Smooth muscle cell (in vitro differentiated cells): Measurements from ENCODE around the gene CADM1. TPM values are rescaled to one million over a fixed set of nuclear protein-coding genes. Genes with fewer than 3 reads are reported as not detected.

Experiments
- DNase-seq: peaks from one replicate; lab custom pipeline; 2025; ENCODE audit not compliant: unreplicated experiment; lab: John Stamatoyannopoulos, UW
- H2AFZ ChIP-seq: fragments of 200-600 bp; sonication (generic); 2 replicates; pipeline ENCODE4 v1.6.0; 2016; ENCODE audit warnings: antibody characterized with exemption, low read depth, mild to moderate bottlenecking
- H3F3A ChIP-seq: fragments of 200-600 bp; sonication (generic); 2 replicates; pipeline ENCODE4 v1.6.0; 2017; ENCODE audit warnings: antibody characterized with exemption, low read depth
- H3K27ac ChIP-seq: fragments of 200-600 bp; sonication (generic); 2 replicates; pipeline ENCODE4 v1.5.1; 2016; ENCODE audit warnings: low read depth, mild to moderate bottlenecking
- H3K27me3 ChIP-seq: fragments of 200-600 bp; sonication (generic); 2 replicates; pipeline ENCODE4 v1.6.1; 2016; ENCODE audit warnings: low read depth, mild to moderate bottlenecking
- H3K36me3 ChIP-seq: fragments of 200-600 bp; sonication (generic); 2 replicates; pipeline ENCODE4 v1.5.1; 2016; ENCODE audit warnings: low read depth
- H3K4me1 ChIP-seq: fragments of 200-600 bp; sonication (generic); 2 replicates; pipeline ENCODE4 v1.5.1; 2016; ENCODE audit warnings: low read depth
- H3K4me2 ChIP-seq: fragments of 200-600 bp; sonication (generic); 2 replicates; pipeline ENCODE4 v1.6.0; 2016; ENCODE audit warnings: mild to moderate bottlenecking
- H3K4me3 ChIP-seq: fragments of 200-600 bp; sonication (generic); 2 replicates; pipeline ENCODE4 v1.5.1; 2016; ENCODE audit warnings: mild to moderate bottlenecking
- H3K79me2 ChIP-seq: fragments of 200-600 bp; sonication (generic); 2 replicates; pipeline ENCODE4 v1.6.0; 2016; ENCODE audit warnings: low read depth, mild to moderate bottlenecking
- H3K9ac ChIP-seq: fragments of 200-600 bp; sonication (generic); 2 replicates; pipeline ENCODE4 v1.6.0; 2016; ENCODE audit warnings: low read depth
- H3K9me3 ChIP-seq: fragments of 200-600 bp; sonication (generic); replicated peaks from 2 replicates; pipeline ENCODE4 v1.5.1; 2016; ENCODE audit warnings: low read depth
- H4K20me1 ChIP-seq: fragments of 200-600 bp; sonication (generic); 2 replicates; pipeline ENCODE4 v1.6.0; 2016; ENCODE audit warnings: low read depth
- WGBS: methylation state at CpG from one replicate; pipeline ENCODE4 v1.1.7; 2016; ENCODE audit warnings: low lambda C conversion rate; 5-methylcytosine and 5-hydroxymethylcytosine counted together
- polyA plus RNA-seq: library from polyadenylated mRNA; unstranded; fragments of >200 nt; fragmentation: Nextera tagmentation; extraction: Ambion mirVana; gene quantifications from 2 replicates; pipeline ENCODE4 v1.2.1, GENCODE V29; 2016
- total RNA-seq: library from RNA; depleted of rRNA; stranded (reverse); fragments of >200 nt; gene quantifications from 2 replicates; pipeline ENCODE4 v1.2.3, GENCODE V29; 2014
- TF ChIP-seq, protein P1 (sequence below): fragments of 200-600 bp; sonication (generic); IDR thresholded peaks from 2 replicates; pipeline ENCODE4 v1.5.1; 2017; ENCODE audit warnings: borderline replicate concordance, mild to moderate bottlenecking, antibody characterized with exemption; ENCODE audit not compliant: insufficient read depth, poor library complexity, severe bottlenecking

The CADM1 gene
- total and polyA plus RNA-seq, 2 experiments from 2014 or later, result 158 to 167 TPM

DNA sequence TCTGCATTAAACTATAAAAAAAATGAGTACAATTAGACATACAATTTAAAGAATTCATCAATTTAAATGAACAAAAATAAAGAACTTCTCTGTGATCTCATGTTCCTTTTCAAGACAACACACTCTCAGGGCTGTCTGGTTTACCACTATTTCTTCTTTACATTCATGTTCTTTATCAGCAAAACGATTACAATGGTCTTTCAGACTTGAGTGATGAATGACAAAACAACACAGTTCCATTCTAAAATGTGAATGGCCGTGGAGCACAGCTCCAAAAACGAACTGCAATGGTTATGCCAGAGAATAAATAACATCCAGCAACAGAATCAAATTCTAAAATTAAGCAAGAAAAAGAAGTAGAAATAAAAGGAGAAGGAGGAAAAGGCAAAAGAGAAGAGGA is 113.1 kb downstream of the CADM1 start:
- WGBS, result 51% methylated on average over 3 of the region's 3 CpGs
- Histone ChIP-seq H3F3A (no peaks in the 10 kb centered on the region), H3K9me3 (no peaks in the 10 kb centered on the region), H2AFZ (no peak overlapping the region), H3K4me2 (no peak overlapping the region), H4K20me1 (peaks cover 94% of the 10 kb centered on the region), H3K27ac (no peak overlapping the region), H3K4me1 (peaks cover 24% of the 10 kb centered on the region), H3K9ac (no peak overlapping the region), H3K36me3 (no peaks in the 10 kb centered on the region), H3K79me2 (peaks cover 14% of the 10 kb centered on the region), H3K4me3 (no peak overlapping the region), H3K27me3 (no peaks in the 10 kb centered on the region)
- DNase-seq, result no peak
- TF ChIP-seq, protein P1, sequence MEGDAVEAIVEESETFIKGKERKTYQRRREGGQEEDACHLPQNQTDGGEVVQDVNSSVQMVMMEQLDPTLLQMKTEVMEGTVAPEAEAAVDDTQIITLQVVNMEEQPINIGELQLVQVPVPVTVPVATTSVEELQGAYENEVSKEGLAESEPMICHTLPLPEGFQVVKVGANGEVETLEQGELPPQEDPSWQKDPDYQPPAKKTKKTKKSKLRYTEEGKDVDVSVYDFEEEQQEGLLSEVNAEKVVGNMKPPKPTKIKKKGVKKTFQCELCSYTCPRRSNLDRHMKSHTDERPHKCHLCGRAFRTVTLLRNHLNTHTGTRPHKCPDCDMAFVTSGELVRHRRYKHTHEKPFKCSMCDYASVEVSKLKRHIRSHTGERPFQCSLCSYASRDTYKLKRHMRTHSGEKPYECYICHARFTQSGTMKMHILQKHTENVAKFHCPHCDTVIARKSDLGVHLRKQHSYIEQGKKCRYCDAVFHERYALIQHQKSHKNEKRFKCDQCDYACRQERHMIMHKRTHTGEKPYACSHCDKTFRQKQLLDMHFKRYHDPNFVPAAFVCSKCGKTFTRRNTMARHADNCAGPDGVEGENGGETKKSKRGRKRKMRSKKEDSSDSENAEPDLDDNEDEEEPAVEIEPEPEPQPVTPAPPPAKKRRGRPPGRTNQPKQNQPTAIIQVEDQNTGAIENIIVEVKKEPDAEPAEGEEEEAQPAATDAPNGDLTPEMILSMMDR, result no peak

DNA sequence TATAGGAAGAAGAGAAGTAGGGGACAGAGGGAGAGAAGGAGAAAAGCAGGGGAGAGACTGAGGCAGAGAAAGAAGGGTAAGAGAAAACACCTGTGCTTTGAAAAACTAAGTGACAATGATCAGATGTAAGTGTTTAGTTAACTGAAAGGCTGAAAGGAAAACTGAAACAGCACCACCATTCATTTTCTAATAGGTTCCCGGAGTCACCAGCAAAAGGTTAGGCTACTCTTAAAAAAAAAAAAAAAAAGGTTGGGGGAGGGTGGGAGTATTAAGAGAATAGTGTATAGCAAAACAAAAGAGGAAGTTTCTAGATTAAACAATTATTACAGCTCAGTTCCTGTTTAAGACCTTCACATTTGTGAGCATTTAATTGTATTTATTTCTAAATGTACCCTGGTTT is 113.8 kb downstream of the CADM1 start:
- DNase-seq, result no peak
- Histone ChIP-seq H3K9ac (no peak overlapping the region), H3K27ac (no peak overlapping the region), H3K9me3 (no peaks in the 10 kb centered on the region), H4K20me1 (peaks cover 94% of the 10 kb centered on the region), H3K4me1 (peaks cover 24% of the 10 kb centered on the region), H2AFZ (no peak overlapping the region), H3K4me2 (no peak overlapping the region), H3K79me2 (peaks cover 19% of the 10 kb centered on the region), H3K27me3 (no peaks in the 10 kb centered on the region), H3F3A (no peaks in the 10 kb centered on the region), H3K36me3 (no peaks in the 10 kb centered on the region), H3K4me3 (no peak overlapping the region)
- TF ChIP-seq, protein P1, result no peak
- 27% methylated on average over 1 of the region's 1 CpG for WGBS

DNA sequence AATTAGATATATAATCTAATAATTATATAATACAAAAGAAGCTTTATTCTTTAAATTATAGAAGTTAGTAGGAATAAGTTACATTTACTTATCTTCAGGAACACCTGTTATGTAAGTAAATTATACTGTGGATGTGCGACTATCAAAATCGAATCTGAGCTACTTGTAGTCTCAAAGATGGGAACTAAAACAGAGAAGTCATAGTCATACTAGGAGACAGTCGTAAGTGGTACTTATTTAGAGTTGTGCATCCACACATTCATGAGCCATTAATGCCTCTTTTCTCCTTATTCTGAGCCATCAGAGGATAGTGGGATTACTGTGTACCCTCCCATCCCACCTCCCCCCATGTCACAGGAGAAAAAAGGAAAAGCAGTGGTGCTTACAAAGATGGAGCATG is 114.4 kb downstream of the CADM1 start:
- H3F3A ChIP-seq, result no peaks in the 10 kb centered on the region
- no peak overlapping the region for H3K9ac ChIP-seq
- H3K4me1 ChIP-seq, result peaks cover 30% of the 10 kb centered on the region
- no peaks in the 10 kb centered on the region for H3K9me3 ChIP-seq
- TF ChIP-seq, protein P1, result no peak
- no peaks in the 10 kb centered on the region for H3K36me3 ChIP-seq
- H3K4me3 ChIP-seq, result no peak overlapping the region
- H3K27me3 ChIP-seq, result no peaks in the 10 kb centered on the region
- peaks cover 19% of the 10 kb centered on the region for H3K79me2 ChIP-seq
- no peak overlapping the region for H3K4me2 ChIP-seq
- no peak overlapping the region for H2AFZ ChIP-seq
- no peak for DNase-seq
- peaks cover 95% of the 10 kb centered on the region for H4K20me1 ChIP-seq
- WGBS, result 81% methylated on average over 3 of the region's 3 CpGs
- H3K27ac ChIP-seq, result no peak overlapping the region

DNA sequence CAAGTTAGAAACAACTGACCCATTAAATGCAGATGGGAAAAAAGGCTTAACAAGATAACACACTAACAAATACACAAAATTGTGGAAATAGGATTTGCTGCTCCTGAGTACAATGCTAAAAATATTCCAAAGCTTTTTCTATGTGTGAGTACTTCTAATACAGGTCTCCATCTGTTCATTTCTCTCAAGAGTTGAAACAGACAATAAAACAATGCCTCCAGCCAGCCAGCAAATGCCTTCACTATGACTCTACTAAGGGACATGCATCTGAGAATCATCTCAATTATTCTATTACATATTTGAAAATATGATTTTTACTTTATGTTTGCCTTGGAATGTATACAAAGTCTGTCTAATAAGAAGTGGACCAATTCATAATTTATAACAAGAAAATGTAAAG is 119.0 kb downstream of the CADM1 start:
- Histone ChIP-seq H3K79me2 (peaks cover 23% of the 10 kb centered on the region), H3K36me3 (no peaks in the 10 kb centered on the region), H3K27ac (no peak overlapping the region), H3K9ac (no peak overlapping the region), H3K9me3 (no peaks in the 10 kb centered on the region), H3K27me3 (no peaks in the 10 kb centered on the region), H3F3A (no peaks in the 10 kb centered on the region), H3K4me3 (no peak overlapping the region), H3K4me2 (no peak overlapping the region), H3K4me1 (peaks cover 24% of the 10 kb centered on the region), H4K20me1 (peaks cover 97% of the 10 kb centered on the region), H2AFZ (no peak overlapping the region)
- TF ChIP-seq, protein P1, result no peak
- no peak for DNase-seq
